ENCODE measurements around the gene MYMK.
"Not testable (repeated sequence)": the region's sequence is repeated elsewhere in the genome, so short reads cannot be mapped to it uniquely, and the experiment has no call there.

MYMK gene

GRCh38 chr9:133570691-133571080 is 45.9 kb upstream of the MYMK start:
- ChIA-PET CTCF (no interaction called here), POLR2A (no interaction called here)
- TF ChIP-seq SP1 (IDR thresholded peaks at IDR 0.05) (no peak), FOXA1 (IDR thresholded peaks at IDR 0.05) (no peak), LEF1 (IDR thresholded peaks at IDR 0.05; ENCODE audit: borderline replicate concordance) (no peak), ARNT (IDR thresholded peaks at IDR 0.05) (no peak), FOXM1 (IDR thresholded peaks at IDR 0.05; ENCODE audit: borderline replicate concordance) (no peak), SUZ12 (IDR thresholded peaks at IDR 0.05) (no peak), CTBP1 (IDR thresholded peaks at IDR 0.05; ENCODE audit: borderline replicate concordance) (no peak), HDGF (IDR thresholded peaks at IDR 0.05; ENCODE audit: borderline replicate concordance) (no peak), ELF4 (IDR thresholded peaks at IDR 0.05) (no peak)
- DNase-seq (ENCODE audit: extremely low spot score) = no peak

DNA sequence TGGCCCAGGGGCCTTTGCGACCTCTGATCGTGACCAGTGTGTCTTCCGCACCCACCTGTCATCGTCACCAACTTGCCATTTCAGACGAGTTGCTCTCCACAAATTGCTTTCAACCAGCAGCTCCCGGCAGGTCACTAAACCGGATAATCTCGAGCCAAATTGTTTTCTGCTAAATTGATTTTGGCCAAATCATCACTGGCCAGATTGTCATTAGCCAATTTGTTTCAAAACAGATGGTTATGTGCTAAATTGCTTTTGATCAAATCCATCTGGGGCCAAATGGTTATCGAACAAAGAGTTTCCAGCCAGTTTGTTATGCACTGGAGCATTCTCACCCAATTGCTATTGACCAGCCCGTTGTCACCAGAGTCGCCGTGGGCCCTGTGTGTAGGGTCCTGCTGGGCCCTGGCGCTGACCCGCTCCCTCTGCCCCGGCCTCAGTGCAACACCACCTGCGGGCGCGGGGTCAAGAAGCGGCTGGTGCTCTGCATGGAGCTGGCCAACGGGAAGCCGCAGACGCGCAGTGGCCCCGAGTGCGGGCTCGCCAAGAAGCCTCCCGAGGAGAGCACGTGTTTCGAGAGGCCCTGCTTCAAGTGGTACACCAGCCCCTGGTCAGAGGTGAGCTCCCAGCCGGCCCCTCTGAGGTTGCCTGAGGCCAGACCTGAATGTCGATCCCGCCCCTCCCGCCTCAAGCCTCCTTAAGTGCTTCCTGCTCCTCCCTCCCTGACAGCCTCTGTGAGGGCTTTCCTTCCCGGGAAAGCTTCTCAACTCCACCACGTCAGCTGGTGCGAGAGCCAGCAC is 45.3 kb upstream of the MYMK start:
- ChIA-PET POLR2A (no interaction called here), CTCF (no interaction called here)
- DNase-seq (ENCODE audit: extremely low spot score) = no peak
- TF ChIP-seq FOXM1 (IDR thresholded peaks at IDR 0.05; ENCODE audit: borderline replicate concordance) (no peak), SUZ12 (IDR thresholded peaks at IDR 0.05) (no peak), ZNF384 (IDR thresholded peaks at IDR 0.05) (no peak), FOXK2 (IDR thresholded peaks at IDR 0.05) (no peak)

DNA sequence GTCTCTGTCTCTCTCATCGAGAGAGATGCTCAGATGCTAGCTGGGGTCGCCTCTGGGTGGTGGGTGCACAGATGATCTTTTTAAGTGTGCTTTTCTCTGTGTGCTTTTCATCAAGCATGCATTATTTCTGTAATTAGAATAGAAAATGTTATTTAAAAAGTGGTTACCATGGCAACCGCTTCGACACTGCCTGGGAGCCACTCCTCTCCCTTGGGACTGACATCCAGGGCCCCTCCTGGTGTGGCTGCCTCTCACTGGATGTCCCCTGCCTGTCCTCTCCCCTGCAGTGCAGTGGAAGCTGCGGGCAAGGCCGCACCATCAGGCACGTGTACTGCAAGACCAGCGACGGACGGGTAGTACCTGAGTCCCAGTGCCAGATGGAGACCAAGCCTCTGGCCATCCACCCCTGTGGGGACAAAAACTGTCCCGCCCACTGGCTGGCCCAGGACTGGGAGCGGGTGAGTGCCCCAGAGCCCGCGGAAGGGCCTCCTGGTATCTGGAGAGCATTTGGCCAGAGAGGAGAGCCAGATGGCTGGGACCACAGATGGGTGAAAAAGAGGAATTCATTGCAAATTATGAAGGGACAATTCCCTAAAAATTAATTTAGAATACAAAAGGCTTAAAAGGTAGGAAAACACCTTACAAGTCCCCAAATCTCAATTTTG is 44.5 kb upstream of the MYMK start:
- DNase-seq (ENCODE audit: extremely low spot score) = no peak
- POLR2A ChIA-PET = no interaction called here
- CTCF ChIA-PET = no interaction called here
- no peak for TF ChIP-seq LEF1 (IDR thresholded peaks at IDR 0.05; ENCODE audit: borderline replicate concordance)
- TF ChIP-seq HDGF (IDR thresholded peaks at IDR 0.05; ENCODE audit: borderline replicate concordance) = no peak
- no peak for TF ChIP-seq SUZ12 (IDR thresholded peaks at IDR 0.05)
- no peak for TF ChIP-seq ARNT (IDR thresholded peaks at IDR 0.05)
- no peak for TF ChIP-seq L3MBTL2 (conservative IDR thresholded peaks at IDR 0.05)
- no peak for TF ChIP-seq BHLHE40 (IDR thresholded peaks at IDR 0.05; ENCODE audit: borderline replicate concordance)
- no peak for TF ChIP-seq TARDBP (IDR thresholded peaks at IDR 0.05)

GRCh38 chr9:133568186-133568585 is 43.4 kb upstream of the MYMK start:
- ChIA-PET POLR2A (interaction anchor here (0.6 kb wide), 1 partner anchor 24 kb away, joined by 3 read pairs; no protein-coding TSS in a partner anchor), CTCF (no interaction called here)
- TF ChIP-seq ELF4 (IDR thresholded peaks at IDR 0.05) = no peak
- no peak for TF ChIP-seq SP1 (IDR thresholded peaks at IDR 0.05)
- TF ChIP-seq CTBP1 (IDR thresholded peaks at IDR 0.05; ENCODE audit: borderline replicate concordance) = no peak
- TF ChIP-seq ZNF384 (IDR thresholded peaks at IDR 0.05) = no peak
- TF ChIP-seq TARDBP (IDR thresholded peaks at IDR 0.05) = no peak
- DNase-seq (ENCODE audit: extremely low spot score) = no peak

GRCh38 chr9:133566817-133567216 is 42.1 kb upstream of the MYMK start:
- no peak for TF ChIP-seq TARDBP (IDR thresholded peaks at IDR 0.05)
- TF ChIP-seq HDGF (IDR thresholded peaks at IDR 0.05; ENCODE audit: borderline replicate concordance) = no peak
- TF ChIP-seq LEF1 (IDR thresholded peaks at IDR 0.05; ENCODE audit: borderline replicate concordance) = no peak
- no peak for TF ChIP-seq SUZ12 (IDR thresholded peaks at IDR 0.05)
- no peak for TF ChIP-seq SP1 (IDR thresholded peaks at IDR 0.05)
- no peak for TF ChIP-seq FOXA1 (IDR thresholded peaks at IDR 0.05)
- no peak for TF ChIP-seq CTBP1 (IDR thresholded peaks at IDR 0.05; ENCODE audit: borderline replicate concordance)
- no peak for TF ChIP-seq FOXK2 (IDR thresholded peaks at IDR 0.05)
- TF ChIP-seq ZNF384 (IDR thresholded peaks at IDR 0.05) = no peak
- TF ChIP-seq FOXM1 (IDR thresholded peaks at IDR 0.05; ENCODE audit: borderline replicate concordance) = no peak
- POLR2A ChIA-PET = no interaction called here

DNA sequence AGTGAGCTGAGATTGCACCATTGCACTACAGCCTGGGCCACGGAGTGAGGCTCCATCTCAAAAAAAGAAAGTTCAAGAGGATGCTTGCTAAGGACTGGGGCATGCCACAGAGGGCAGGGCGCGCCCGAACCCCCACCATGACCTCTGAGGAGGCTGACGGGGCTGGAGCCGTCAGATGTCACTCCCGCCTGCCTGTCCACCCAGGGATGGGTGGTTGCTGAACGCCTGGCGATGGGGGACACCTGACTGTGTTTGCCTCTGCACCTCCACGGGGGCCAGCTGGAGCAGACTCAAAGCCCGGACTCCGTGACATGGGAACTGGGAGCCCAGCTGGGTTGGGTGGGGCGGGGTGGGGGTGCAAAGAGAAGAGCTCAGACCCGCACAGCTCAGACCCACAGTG is 41.6 kb upstream of the MYMK start:
- CTCF ChIA-PET = no interaction called here

More at GRCh38 chr9:133566817-133567216, 42.1 kb upstream of the MYMK start:
- CTCF ChIA-PET = no interaction called here
- DNase-seq (ENCODE audit: extremely low spot score) = no peak

DNA sequence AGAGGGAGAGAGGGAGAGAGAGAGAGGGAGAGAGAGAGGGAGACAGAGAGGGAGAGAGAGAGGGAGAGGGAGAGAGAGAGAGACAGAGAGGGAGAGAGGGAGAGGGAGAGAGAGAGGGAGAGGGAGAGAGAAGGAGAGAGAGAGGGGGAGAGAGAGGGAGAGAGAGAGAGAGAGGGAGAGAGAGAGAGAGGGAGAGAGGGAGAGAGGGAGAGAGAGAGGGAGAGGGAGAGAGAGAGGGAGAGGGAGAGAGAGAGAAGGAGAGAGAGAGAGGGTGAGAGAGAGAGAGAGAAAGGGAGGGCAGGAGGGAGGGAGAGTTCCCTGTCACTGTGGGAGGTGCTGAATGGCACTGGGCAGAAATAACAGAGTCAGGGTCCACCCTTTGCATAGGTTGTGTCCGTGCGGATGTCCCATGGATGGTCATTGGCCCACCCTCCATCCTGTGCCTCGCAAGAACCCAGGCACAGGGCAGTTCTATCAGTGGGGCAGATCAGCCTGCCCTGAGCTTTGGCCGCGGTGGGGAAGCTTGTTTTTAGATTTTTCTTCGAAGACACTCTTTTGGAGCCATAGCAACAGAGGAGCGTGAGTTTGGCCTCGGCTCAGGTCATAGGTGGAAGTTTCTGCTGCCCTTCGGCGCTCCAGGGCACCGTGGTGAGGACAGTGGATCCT is 39.8 kb upstream of the MYMK start:
- no peak for DNase-seq (ENCODE audit: extremely low spot score)
- TF ChIP-seq SP1 (IDR thresholded peaks at IDR 0.05) = no peak
- TF ChIP-seq LEF1 (IDR thresholded peaks at IDR 0.05; ENCODE audit: borderline replicate concordance) = no peak
- TF ChIP-seq TARDBP (IDR thresholded peaks at IDR 0.05) = no peak
- no peak for TF ChIP-seq CTBP1 (IDR thresholded peaks at IDR 0.05; ENCODE audit: borderline replicate concordance)
- TF ChIP-seq BHLHE40 (IDR thresholded peaks at IDR 0.05; ENCODE audit: borderline replicate concordance) = no peak
- no peak for TF ChIP-seq FOXA1 (IDR thresholded peaks at IDR 0.05)
- TF ChIP-seq ELF4 (IDR thresholded peaks at IDR 0.05) = no peak
- TF ChIP-seq ARNT (IDR thresholded peaks at IDR 0.05) = no peak
- TF ChIP-seq FOXK2 (IDR thresholded peaks at IDR 0.05) = no peak
- no peak for TF ChIP-seq HDGF (IDR thresholded peaks at IDR 0.05; ENCODE audit: borderline replicate concordance)
- no peak for TF ChIP-seq FOXM1 (IDR thresholded peaks at IDR 0.05; ENCODE audit: borderline replicate concordance)
- TF ChIP-seq L3MBTL2 (conservative IDR thresholded peaks at IDR 0.05) = no peak
- TF ChIP-seq, protein P1, sequence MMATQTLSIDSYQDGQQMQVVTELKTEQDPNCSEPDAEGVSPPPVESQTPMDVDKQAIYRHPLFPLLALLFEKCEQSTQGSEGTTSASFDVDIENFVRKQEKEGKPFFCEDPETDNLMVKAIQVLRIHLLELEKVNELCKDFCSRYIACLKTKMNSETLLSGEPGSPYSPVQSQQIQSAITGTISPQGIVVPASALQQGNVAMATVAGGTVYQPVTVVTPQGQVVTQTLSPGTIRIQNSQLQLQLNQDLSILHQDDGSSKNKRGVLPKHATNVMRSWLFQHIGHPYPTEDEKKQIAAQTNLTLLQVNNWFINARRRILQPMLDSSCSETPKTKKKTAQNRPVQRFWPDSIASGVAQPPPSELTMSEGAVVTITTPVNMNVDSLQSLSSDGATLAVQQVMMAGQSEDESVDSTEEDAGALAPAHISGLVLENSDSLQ (IDR thresholded peaks at IDR 0.05) = no peak
- TF ChIP-seq SUZ12 (IDR thresholded peaks at IDR 0.05) = no peak
- TF ChIP-seq NFRKB (IDR thresholded peaks at IDR 0.05) = no peak
- no peak for TF ChIP-seq ZNF384 (IDR thresholded peaks at IDR 0.05)
- ChIA-PET CTCF (interaction anchor here (0.6 kb wide), 1 partner anchor 43 kb away, joined by 3 read pairs; no protein-coding TSS in a partner anchor), POLR2A (no interaction called here)

More for the DNA sequence above, 41.6 kb upstream of the MYMK start:
- DNase-seq (ENCODE audit: extremely low spot score) = no peak
- POLR2A ChIA-PET = no interaction called here
- TF ChIP-seq FOXK2 (IDR thresholded peaks at IDR 0.05) (no peak), NFRKB (IDR thresholded peaks at IDR 0.05) (no peak), ELF4 (IDR thresholded peaks at IDR 0.05) (no peak), L3MBTL2 (conservative IDR thresholded peaks at IDR 0.05) (no peak), FOXM1 (IDR thresholded peaks at IDR 0.05; ENCODE audit: borderline replicate concordance) (no peak), FOXA1 (IDR thresholded peaks at IDR 0.05) (no peak)
- TF ChIP-seq, protein P1 (IDR thresholded peaks at IDR 0.05) = no peak

- DNase-seq (ENCODE audit: extremely low spot score); POLR2A ChIA-PET; CTCF ChIA-PET: not testable (repeated sequence)
These were observed 39.1 kb upstream of the MYMK start for GRCh38 chr9:133563814-133564213.

Data from HEK293T (cell line).